HUDEP-2 (cell line): ENCODE results near the gene LRIT1.

ENCODE experiments used
- DNase-seq, 76 experiments: peaks; one replicate each; lab custom pipeline; 2025; ENCODE audit not compliant: unreplicated experiment in 76 of 76; lab: John Stamatoyannopoulos, UW

LRIT1 gene

DNA sequence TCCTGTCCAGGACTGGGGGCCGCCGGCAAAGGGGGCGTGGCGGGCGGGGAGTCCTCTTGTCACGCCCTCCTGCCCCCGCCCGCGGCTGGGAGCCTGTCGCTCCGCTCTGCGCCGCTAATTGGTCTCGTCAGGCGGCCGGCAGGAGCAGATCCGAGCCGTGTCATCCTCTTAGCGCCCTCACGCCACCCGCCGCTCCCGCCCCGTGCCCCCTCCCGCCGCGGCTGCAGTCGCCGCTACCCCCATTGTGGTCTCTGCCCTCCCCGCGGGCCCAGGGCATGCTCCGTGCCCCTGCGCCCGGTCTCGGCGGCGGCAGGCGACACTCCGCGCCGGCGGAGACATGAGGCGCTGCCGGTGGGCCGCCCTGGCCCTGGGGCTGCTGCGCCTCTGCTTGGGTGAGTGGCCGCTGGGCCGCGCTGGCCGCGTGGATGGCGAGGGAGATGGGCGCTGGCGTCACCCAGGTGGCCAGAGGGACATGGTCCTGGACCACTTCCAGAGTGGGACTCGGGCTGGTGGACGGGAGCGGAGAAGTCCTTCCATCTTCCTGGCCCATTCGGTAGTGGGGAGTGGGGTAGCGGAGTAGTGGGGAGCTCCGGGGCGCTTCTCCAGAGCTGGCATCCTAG lies 46.8 kb downstream of the LRIT1 start, which contains the start of gene CDHR1:
Gene CDHR1 (plus strand): TSS at position 114 of the 620 bp plus-strand sequence. CDS start 224 bp downstream, at position 338.
- DNase-seq: peak in 55 of 76 experiments; percentile 2 to 83 (median 44)

GRCh38 chr10:84193846-84194423 lies 47.4 kb downstream of the LRIT1 start:
- no peak for DNase-seq

- DNase-seq: no peak
Observed at GRCh38 chr10:84193327-84193726, 48.0 kb downstream of the LRIT1 start.

DNA sequence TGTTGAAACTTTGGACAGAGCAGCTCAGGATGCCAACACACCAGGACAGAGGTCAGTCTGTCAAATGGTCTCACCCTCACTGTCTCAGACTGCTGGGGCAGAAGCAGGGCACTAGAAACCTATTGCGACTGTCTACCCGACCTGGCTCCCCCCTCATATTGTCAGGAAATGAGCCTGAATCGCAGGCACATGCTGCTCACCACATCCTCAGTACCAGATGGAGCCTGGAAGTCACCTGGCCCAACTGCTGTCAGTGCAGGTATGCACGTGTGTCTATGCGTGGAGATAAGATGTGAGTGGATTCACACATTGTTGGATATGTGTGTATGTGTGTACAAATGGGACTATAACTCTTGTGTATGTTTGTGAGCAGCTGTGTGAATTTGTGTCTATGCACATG lies 50.2 kb downstream of the LRIT1 start:
- DNase-seq: no peak

GRCh38 chr10:84190621-84191020 lies 50.7 kb downstream of the LRIT1 start:
- no peak for DNase-seq

DNA sequence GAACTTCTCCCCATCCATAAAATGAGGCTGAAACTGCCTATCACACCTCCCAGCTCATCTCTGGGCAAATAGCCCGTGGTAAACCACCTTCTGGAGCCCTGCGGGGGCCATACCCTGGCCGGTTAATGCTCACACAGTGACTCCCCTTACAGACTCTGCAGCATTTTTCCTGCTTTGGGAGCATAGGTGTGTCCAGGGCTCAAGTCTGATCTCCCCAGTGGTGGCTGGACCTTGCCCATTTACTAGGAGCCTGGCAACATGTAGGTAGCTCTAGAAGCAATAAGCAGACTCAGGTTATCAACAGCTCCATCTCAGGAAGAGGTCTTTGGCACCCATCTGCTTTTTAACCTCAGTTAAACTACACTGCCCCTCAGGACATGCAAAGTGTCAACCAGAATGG lies 52.5 kb downstream of the LRIT1 start:
- DNase-seq: peak in 52 of 76 experiments; percentile 7 to 76 (median 40)

GRCh38 chr10:84185526-84186175 lies 55.7 kb downstream of the LRIT1 start:
- DNase-seq: no peak

DNA sequence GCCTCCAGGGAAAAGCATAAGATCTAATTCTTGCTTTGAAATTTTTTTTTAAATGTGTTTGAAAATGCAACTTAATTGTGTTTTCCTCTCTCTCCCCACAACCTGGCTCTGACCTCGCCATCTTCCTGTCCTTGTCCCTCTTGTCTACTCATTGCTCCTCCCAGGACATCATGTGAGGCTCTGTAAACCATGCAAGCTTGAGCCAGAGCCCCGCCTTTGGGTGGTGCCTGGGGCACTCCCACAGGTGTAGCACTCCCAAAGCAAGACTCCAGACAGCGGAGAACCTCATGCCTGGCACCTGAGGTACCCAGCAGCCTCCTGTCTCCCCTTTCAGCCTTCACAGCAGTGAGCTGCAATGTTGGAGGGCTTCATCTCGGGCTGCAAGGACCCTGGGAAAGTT lies 56.8 kb downstream of the LRIT1 start:
- DNase-seq: peak in 4 of 76 experiments; percentile 15 to 16 (median 16)

GRCh38 chr10:84181631-84182030 lies 59.7 kb downstream of the LRIT1 start:
- DNase-seq: no peak
